ENCODE results near the gene TICRR. TPM values are rescaled to one million over a fixed set of nuclear protein-coding genes. Genes with fewer than 3 reads are reported as not detected.

The TICRR gene
- total and polyA plus RNA-seq, 2 of the 13 experiments (the other 11 are each of a cell fraction or from before 2014, with no cell fraction given) = 4.1 to 14.3 TPM

DNA sequence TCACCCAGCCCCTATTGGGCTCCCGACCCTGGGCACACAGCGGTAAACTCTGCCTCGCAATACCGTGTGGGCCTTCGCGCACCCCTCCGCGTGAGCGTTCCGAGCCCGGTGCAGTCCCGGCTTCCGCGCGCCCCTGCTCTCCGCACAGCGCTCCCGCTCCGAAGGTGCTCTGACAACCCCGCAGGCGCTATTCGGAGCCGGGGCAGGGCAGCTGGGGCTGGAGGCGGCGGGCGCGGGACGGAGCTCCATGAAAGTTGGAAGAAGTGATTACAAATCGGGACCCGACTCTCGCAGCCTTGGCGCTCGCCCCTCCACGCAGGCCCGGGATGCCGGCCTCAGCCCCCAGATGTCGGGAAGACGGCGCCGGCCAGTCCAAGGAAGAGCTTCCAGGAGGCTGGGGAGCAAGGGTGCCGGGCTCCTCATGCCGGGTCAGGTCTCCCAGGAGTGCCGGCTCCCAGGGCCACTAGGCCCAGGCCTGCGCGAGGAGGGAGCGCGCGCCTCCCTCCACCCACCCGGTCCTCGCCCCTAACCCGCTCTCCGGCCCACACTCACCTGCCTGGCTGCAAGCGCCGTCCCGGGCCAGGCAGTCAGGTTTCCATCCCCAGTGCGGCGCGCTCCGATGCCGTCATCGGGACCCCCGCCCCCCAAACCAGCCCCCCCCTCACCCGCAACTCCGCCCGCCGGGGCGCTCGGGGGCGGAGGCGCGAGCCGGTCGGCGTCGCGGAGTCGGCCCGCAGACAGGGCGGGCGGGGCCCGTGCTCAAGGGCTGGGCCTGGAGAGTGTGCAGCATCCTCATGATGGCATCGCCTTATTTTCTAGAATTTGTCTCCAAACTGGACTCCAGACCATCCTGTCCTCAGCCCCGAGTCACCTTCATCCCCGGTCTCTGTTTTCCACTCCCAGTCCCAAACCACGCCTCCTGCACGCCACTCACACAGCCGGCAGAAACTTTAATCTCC lies 79.9 kb downstream of the TICRR start, which contains the start of gene KIF7 (continued):
- TF ChIP-seq ZFP91 (CRISPR knock-in tag; IDR thresholded peaks at IDR 0.05; ENCODE audit: borderline replicate concordance) = peak; percentile 44; the same call in 1 of the 2 replicates
- 0 out of 2 replicates have a peak, but pooled peaks have one; percentile 21 for TF ChIP-seq REPIN1 (CRISPR knock-in tag; IDR thresholded peaks at IDR 0.05; ENCODE audit: borderline replicate concordance, low read depth)
- no peak for TF ChIP-seq ATF4 (CRISPR knock-in tag; IDR thresholded peaks at IDR 0.05)
- TF ChIP-seq, protein P1, sequence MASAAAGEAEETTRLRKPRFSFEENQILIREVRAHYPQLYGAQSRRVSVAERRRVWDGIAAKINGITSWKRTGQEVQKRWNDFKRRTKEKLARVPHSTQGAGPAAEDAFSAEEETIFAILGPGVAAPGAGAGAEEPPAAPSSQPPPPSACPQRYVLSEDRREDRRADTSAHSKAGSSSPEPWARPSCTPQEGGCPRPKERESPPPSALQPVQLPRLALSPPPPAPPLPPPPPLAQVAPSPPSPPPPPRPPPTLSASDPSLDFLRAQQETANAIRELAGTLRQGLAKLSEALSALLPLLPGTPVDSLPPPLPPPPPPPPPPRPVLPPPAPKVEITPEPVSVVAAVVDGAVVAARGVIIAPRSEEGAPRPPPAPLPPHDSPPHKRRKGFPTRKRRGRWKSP (CRISPR knock-in tag; IDR thresholded peaks at IDR 0.05) = no peak
- 0 out of 2 replicates have a peak, but pooled peaks have one; percentile 33 for TF ChIP-seq ZNF747 (CRISPR knock-in tag; IDR thresholded peaks at IDR 0.05; ENCODE audit: borderline replicate concordance)
- TF ChIP-seq PAWR (CRISPR knock-in tag; IDR thresholded peaks at IDR 0.05; ENCODE audit: borderline replicate concordance) = no peak
- no peak for TF ChIP-seq ZNF503 (CRISPR knock-in tag; IDR thresholded peaks at IDR 0.05)
- no peak for TF ChIP-seq DMAP1 (CRISPR knock-in tag; IDR thresholded peaks at IDR 0.05)
- no peak for TF ChIP-seq CENPT (CRISPR knock-in tag; IDR thresholded peaks at IDR 0.05; ENCODE audit: low read depth)
- no peak for TF ChIP-seq ZNF446 (CRISPR knock-in tag; IDR thresholded peaks at IDR 0.05)
- no peak for TF ChIP-seq ZNF772 (CRISPR knock-in tag; IDR thresholded peaks at IDR 0.05)
- TF ChIP-seq MAF1 (CRISPR knock-in tag; IDR thresholded peaks at IDR 0.05; ENCODE audit: borderline replicate concordance) = no peak
- peak; percentile 38 for TF ChIP-seq HOXA3 (CRISPR knock-in tag; IDR thresholded peaks at IDR 0.05)
- no peak for TF ChIP-seq RAD51 (IDR thresholded peaks at IDR 0.05; ENCODE audit: borderline replicate concordance)
- TF ChIP-seq STAG1 (CRISPR knock-in tag; IDR thresholded peaks at IDR 0.05) = no peak
- no peak for TF ChIP-seq RBM22 (optimal IDR thresholded peaks at IDR 0.05; ENCODE audit: low read length)
- TF ChIP-seq ZNF614 (CRISPR knock-in tag; IDR thresholded peaks at IDR 0.05; ENCODE audit: borderline replicate concordance) = no peak
- TF ChIP-seq HMGXB4 (CRISPR knock-in tag; IDR thresholded peaks at IDR 0.05; ENCODE audit: borderline replicate concordance in 1 of 2, low read depth in 1 of 2) = peak in 1 of 2 experiments; percentile 17; a peak in 1 of 4 replicates
- TF ChIP-seq NKX3-1 (CRISPR knock-in tag; IDR thresholded peaks at IDR 0.05) = no peak
- no peak; the same call in 1 of the 2 replicates for TF ChIP-seq MYC (CRISPR knock-in tag; IDR thresholded peaks at IDR 0.05; ENCODE audit: borderline replicate concordance)
- TF ChIP-seq ZNF296 (CRISPR knock-in tag; conservative IDR thresholded peaks at IDR 0.05) = no peak
